ENCODE data around the gene FSD2.
"Not testable (repeated sequence)": the region's sequence is repeated elsewhere in the genome, so short reads cannot be mapped to it uniquely, and the experiment has no call there.

FSD2 gene

DNA sequence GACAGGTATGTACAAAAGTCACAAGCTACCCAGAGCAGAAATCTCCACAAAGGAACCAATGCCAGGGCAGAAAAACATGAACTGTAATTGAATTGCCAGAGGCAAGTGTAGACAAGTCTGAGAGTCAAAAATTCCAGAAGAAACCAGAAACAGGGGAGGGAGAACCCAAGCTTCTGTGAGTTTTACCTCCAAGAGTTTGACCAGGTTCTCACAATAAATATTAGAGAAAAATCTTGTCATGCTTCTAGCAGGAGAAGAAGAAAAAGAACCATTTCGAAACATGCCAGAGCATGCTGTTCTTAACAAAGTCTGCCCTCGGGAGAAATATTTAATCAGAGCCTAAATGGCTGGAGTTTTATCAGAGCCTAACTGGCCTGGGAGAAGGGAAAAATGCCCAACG lies 63.7 kb downstream of the FSD2 start:
- DNase-seq (ENCODE audit: low spot score) (no peak), FAIRE-seq (no peak)

DNA sequence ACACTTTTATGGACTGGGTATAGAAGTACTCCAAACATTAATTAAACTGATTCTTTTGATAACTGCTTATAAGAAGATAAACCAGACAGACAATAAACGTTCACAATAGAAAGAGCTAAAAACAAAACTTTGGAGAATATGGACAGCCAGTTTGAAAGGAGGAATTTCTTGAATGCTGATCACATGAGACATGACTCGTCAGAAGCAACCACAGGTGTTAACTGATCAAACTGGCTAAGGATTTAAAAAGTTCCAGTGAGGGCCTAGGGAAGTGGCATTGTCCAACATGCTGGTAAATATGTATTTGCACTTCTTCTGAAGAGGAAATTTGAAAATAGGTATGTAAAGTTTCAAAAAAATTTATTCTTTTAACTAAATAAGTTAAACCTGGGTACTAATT lies 66.8 kb downstream of the FSD2 start:
- peak; percentile 20 for DNase-seq (ENCODE audit: low spot score)

DNA sequence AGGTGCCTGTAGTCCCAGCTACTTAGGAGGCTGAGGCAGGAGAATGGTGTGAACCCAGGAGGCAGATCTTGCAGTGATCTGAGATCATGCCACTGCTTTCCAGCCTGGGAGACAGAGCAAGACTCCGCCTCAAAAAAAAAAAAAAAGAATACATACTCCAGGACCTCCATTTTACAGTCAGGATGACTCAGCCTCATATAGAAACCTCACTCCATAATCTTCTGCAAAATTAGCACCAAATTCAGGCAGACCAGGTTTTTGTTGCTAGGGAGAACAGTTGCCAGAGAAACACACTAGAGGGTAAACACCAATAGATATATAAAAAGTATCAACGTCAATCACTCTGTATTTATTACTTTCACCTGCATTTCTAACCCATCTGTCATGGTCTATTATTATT lies 67.9 kb downstream of the FSD2 start:
- no peak for FAIRE-seq

More for the DNA sequence above, 66.8 kb downstream of the FSD2 start:
- FAIRE-seq: no peak

DNA sequence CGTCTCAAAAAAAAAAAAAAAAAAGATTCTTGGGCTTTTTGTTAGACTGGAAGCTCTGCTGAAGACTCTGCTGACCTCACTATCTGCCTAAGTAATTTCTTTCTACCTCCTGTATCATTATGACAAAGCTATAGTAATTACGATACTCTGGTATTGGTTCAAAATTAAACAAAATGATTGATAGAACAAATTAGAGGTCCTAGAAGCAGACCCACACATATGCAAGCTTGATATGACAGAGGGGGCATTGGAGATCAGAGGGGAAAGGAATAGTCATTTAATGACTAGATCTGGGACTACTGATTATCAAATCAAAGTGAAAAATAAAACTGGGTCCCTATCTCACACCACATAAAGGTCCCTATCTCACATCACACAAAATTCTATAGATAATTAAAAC lies 74.3 kb downstream of the FSD2 start:
- FAIRE-seq: no peak
- DNase-seq (ENCODE audit: low spot score): no peak

More for the DNA sequence above, 67.9 kb downstream of the FSD2 start:
- DNase-seq (ENCODE audit: low spot score): no peak

DNA sequence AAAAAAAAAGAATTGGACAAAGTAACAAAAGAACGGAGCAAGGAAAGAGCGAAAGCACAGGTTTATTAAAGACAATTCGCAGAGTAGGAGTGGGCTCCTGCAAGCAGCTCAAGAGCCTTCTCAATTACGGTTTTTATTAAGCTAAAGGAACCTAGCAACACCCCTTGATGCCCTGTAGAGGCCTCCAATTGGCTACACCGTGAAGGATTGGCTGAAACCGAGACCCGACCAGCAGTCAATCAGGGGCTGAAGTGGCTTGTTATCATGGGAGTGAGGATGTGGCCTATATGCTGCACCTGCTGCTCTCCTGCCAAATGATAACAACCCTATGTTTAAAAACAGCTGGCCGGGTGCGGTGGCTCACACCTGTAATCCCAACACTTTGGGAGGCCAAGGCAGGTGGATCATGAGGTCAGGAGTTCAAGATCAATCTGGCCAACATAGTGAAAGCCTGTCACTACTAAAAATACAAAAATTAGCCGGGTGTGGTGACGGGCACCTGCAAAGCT lies 75.8 kb downstream of the FSD2 start:
- no peak for DNase-seq (ENCODE audit: low spot score)

DNA sequence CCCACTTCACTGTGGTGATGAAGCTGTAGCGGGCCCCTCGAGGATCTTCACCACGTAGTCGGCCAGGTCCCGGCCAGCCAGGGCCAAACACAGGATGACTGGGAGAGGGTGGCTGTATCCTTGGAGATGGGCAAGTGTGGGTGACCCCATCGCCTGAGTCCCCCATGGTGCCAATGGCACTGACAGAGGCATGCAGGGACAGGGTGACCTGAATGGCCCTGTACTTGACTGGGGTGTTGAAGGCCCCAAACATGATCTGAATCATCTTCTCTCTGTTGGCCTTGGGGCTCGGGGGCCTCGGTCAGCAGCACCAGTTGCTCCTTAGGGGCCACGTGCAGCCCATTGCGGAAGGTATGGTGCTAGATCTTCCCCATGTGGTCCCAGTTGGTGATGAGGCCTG lies 79.1 kb downstream of the FSD2 start:
- peak; percentile 62 for FAIRE-seq
- no peak for DNase-seq (ENCODE audit: low spot score)

More for the DNA sequence above, 75.8 kb downstream of the FSD2 start:
- FAIRE-seq: no peak

DNA sequence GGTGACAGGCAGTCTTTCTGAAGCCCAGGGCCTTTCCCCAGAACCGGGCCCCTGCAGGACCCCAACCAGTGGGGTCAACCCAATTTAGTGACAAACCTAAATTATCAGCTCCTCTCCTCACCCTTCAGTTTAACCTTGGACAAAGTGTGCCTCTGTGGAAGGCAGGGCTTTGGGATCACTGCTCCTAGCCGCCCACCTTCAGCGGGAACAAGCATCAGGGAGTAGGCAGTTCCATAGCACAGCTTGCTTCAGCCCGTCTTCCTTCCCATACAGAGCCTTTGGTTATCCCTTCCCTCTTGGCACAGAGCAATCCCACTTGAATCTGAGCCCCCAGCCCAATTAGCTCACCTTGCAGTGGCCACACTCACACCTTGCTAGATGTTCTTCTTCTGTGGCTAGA lies 90.9 kb downstream of the FSD2 start:
- FAIRE-seq: no peak

DNA sequence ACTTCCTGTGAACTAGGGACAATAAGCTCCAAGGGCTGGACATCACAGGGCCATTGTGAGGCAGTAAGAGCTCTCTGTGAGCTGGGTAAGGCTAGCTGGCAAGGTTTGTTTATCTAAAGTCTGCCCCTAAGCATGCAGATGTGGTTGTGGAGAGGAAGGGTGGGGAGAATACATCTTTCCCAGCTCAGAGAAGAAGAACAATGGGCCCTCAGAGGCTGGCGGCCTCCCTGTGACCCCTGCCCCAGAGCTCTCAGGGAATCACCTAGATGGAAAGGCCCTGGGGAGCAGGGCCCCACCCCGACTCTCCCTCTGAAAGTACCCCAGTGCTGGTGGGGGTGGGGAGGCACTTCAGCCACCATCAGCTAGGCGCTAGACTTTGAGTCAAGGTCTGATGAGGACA lies 91.9 kb downstream of the FSD2 start:
- DNase-seq (ENCODE audit: low spot score) (no peak), FAIRE-seq (no peak)

More for the DNA sequence above, 90.9 kb downstream of the FSD2 start:
- DNase-seq (ENCODE audit: low spot score): no peak

DNA sequence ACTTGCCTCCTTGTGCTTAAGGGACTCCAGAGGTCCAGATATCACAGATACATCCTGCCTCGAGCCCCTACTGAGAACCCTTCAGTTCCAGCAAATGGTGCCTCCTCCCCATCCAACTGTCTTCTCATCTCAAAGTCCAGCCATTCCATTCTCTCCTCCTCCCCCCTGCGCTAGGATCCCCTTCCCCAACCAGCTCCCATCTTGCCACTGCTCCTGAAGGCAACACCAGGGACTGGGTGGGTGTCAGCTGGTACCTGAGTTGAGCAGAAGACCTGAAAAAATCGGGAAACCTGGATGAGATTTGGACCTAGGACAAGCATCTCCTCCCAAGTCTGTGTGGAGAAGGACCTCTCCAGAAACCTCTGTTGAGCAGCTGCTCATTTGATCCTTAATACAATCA lies 93.8 kb downstream of the FSD2 start:
- no peak for DNase-seq (ENCODE audit: low spot score)
- no peak for FAIRE-seq

DNA sequence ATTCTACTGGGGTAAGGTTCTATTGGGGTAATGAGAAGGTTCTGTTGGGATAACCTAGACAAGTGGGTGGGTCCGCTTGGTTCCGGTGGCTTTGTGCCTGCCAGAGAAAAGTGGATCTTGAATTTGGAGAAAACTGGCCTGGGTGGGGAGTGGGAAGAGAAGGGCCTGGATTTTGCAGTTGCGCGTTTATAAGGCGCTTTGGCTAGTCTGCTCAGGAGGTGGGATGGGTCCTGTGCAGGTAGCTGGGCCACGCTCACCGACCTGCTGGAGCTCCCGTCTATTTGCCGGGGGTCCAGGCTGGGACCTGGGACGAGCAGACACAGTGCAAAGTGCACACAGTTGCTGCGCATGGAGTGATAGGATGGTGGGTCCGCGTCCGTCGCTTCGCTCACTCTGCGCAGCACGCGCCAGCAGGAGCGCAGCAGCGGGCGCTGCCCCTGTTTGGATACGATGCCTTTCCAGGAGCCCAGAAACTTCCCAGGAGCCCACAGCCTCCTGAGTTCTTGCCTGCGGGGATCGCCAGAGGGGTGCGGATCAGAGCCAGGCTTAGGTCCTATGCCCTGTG lies 94.9 kb downstream of the FSD2 start:
- DNase-seq (ENCODE audit: low spot score) (no peak), FAIRE-seq (no peak)

DNA sequence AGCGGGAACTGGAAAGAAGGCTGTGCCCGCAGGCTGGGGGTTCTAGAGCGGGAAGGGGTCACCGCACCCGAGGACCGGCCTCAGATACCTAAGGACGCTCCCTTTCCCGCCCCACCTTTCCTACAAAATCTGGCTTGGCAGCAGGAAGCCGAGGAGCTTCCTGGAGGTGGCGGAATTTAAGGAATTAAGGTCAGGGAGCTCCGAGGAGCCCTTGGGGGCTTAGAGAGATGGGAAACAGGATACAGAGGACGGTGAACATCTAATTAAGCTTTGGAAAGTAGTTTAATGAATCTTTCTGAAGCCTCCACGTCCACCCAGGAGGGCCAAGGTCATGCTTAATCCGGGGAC lies 95.7 kb downstream of the FSD2 start:
- FAIRE-seq (no peak), DNase-seq (ENCODE audit: low spot score) (no peak)

DNA sequence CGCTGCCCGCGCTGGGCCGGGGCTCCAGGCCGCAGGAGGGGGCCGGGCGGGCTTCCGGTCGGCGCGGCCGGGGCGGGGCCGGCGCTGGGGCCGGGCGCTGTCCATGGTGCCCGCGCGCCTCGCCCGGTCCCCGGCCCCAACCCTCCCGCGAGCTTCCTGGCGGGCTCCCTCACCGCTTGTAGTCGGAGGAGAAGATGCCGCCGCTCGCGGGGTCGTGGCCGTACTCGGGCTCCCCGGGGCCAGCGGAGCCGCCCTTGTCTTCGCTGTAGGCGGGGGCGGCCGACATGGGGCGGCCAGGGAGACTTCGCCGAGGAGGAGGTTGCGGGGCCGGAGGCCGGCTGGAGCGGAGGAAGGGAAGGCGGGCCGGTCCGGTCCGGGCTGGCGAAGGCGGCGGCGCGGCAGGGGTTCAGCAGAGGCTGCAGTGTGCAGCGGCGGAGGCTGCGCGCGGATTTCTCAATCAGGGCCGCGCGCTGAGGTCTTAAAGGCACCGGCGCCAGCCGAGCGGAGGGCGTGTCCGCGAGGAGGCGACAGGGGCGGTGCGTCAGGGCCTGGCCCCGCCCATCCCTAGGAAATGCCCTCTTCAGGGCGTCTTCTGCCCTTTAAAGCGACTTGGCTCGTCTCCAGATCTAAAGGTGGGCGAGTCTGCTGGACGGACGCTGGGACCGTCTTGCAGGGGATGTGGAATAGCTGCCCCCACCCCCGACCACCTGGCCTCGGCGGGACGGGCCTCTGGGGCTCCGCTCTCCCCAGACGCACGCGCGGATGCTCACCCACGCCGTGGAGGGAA lies 96.3 kb downstream of the FSD2 start, which contains the start of gene AP3B2:
Gene AP3B2 (minus strand): TSS at position 455 of the 787 bp plus-strand sequence. CDS start 169 bp downstream, at position 286.
- FAIRE-seq (no peak), DNase-seq (ENCODE audit: low spot score) (peak; percentile 89)

DNA sequence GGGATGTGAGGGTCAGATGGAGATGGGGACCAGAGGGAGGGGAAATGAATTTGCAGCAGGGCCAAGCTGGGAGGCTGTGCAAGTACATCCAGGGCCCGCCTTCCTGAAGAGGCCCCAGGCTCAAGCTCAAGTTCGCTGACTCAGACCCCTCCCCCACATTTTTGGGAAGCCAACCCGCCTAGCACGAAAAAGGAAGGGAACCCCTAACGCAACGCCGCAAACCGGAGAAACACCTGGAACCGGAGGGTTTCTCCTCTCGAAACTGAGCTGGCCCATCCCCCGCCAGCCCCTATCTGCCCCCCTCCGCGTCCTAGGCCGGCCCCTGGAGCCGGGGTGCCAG lies 96.8 kb downstream of the FSD2 start:
- FAIRE-seq (no peak), DNase-seq (ENCODE audit: low spot score) (no peak)

DNA sequence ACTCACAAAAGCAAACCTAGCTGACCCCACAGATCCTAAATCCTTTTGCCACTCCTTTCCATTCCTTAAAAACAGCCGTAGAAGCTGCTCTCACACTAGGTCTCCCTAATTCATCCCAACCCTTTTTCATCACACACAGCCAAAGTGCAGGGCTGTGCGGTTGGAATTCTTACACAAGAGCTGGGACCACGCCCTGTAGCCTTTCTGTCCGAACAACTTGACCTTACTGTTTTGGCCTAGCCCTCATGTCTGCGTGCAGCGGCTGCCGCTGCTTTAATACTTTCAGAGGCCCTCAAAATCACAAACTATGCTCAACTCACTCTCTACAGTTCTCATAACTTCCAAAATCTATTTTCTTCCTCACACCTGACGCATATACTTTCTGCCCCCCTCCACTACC lies 100.0 kb downstream of the FSD2 start:
- DNase-seq (ENCODE audit: low spot score); FAIRE-seq: not testable (repeated sequence)
